ENCODE measurements around the gene GNAQ.

DNA sequence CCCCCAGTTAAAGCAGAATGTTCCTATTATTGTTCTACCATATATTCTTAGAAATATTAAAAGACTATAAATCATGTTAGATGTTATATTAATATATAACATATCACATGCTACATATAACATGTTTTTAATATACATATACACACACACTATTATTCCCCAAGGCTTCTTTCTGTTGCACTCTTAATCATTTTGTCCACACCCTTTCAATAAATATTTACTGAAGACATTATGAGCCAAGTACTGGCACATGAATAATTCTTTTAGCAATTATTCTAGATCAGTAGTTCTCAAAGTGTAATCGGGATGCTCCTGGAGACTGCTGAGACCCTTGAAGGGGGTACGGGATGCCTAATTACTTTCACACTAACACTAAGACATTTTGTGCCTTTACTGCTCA, 143.9 kb downstream of the GNAQ start:
- no peak for TF ChIP-seq POLR2AphosphoS5 (IDR thresholded peaks at IDR 0.05)
- no peak for TF ChIP-seq CTCF (IDR thresholded peaks at IDR 0.05)
- no peak for TF ChIP-seq POLR2A (IDR thresholded peaks at IDR 0.05)
